ENCODE data around the gene ZNF600. TPM values are rescaled to one million over a fixed set of nuclear protein-coding genes. Genes with fewer than 3 reads are reported as not detected.

Gene ZNF600
- total and polyA plus RNA-seq, 9 of the 15 experiments (the other 6 are each of a cell fraction or from before 2014, with no cell fraction given), result 5.7 to 21.5 (median 17.6) TPM

GRCh38 chr19:52748336-52748950, 38.1 kb downstream of the ZNF600 start:
- no peaks in the 10 kb centered on the region for H3K9me1 ChIP-seq (ENCODE audit: control insufficient read depth, insufficient read depth, low read length)
- no peaks in the 10 kb centered on the region for H4K20me1 ChIP-seq (replicated peaks; ENCODE audit: control insufficient read depth, insufficient read depth, low read length)
- H3K36me3 ChIP-seq (ENCODE audit: control insufficient read depth, insufficient read depth, low read length), result no peaks in the 10 kb centered on the region
- H3K4me2 ChIP-seq (ENCODE audit: insufficient read depth, low read length), result no peak overlapping the region
- ChIA-PET CTCF (ENCODE audit: low intra/inter-chr PET ratio) (no interaction called here), POLR2A (interaction anchor here (0.6 kb wide), 1 partner anchor 283 kb away, joined by 3 read pairs; no protein-coding TSS in a partner anchor)
- H3K4me1 ChIP-seq (replicated peaks in 1 of 2; ENCODE audit: control insufficient read depth in 2 of 2, insufficient read depth in 2 of 2, low read length in 2 of 2), result peaks cover 0 to 3% of the 10 kb centered on the region in 2 experiments; a peak in 3 of 5 replicates
- TF ChIP-seq RBM25 (IDR thresholded peaks at IDR 0.05; ENCODE audit: low read depth, low read length, severe bottlenecking), result no peak
- peak in 1 of 2 experiments; percentile 64; a peak in 3 of 4 replicates for TF ChIP-seq RAD21 (CRISPR knock-in tag; conservative IDR thresholded peaks at IDR 0.05 in 1 of 2, IDR thresholded peaks at IDR 0.05 in 1 of 2)
- TF ChIP-seq, protein P1, sequence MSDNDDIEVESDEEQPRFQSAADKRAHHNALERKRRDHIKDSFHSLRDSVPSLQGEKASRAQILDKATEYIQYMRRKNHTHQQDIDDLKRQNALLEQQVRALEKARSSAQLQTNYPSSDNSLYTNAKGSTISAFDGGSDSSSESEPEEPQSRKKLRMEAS (CRISPR knock-in tag; IDR thresholded peaks at IDR 0.05), result no peak
- no peak for TF ChIP-seq NFE2L1 (tag; IDR thresholded peaks at IDR 0.05; ENCODE audit: borderline replicate concordance, low read depth)
- 0 out of 2 replicates have a peak, but pooled peaks have one; percentile 25 for TF ChIP-seq SMC3 (conservative IDR thresholded peaks at IDR 0.05; ENCODE audit: insufficient read depth, low read depth, low read length)
- TF ChIP-seq, protein P2, sequence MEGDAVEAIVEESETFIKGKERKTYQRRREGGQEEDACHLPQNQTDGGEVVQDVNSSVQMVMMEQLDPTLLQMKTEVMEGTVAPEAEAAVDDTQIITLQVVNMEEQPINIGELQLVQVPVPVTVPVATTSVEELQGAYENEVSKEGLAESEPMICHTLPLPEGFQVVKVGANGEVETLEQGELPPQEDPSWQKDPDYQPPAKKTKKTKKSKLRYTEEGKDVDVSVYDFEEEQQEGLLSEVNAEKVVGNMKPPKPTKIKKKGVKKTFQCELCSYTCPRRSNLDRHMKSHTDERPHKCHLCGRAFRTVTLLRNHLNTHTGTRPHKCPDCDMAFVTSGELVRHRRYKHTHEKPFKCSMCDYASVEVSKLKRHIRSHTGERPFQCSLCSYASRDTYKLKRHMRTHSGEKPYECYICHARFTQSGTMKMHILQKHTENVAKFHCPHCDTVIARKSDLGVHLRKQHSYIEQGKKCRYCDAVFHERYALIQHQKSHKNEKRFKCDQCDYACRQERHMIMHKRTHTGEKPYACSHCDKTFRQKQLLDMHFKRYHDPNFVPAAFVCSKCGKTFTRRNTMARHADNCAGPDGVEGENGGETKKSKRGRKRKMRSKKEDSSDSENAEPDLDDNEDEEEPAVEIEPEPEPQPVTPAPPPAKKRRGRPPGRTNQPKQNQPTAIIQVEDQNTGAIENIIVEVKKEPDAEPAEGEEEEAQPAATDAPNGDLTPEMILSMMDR (IDR thresholded peaks at IDR 0.05 in 2 of 3, conservative IDR thresholded peaks at IDR 0.05 in 1 of 3; ENCODE audit: insufficient read depth in 2 of 3, low read depth in 1 of 3, low read length in 3 of 3), result peak; percentile 38 to 53 (median 39); a peak in 3 of 6 replicates
- peak; percentile 33; the same call in 1 of the 2 replicates for TF ChIP-seq REST (IDR thresholded peaks at IDR 0.05; ENCODE audit: borderline replicate concordance)
- TF ChIP-seq REST (CRISPR knock-in tag; IDR thresholded peaks at IDR 0.05; ENCODE audit: low read depth), result no peak
- BruUV-seq (replicated peaks), result no TSS peak
- WGBS (ENCODE audit: insufficient coverage, low coverage, missing lambda C conversion rate), result 29% methylated on average over 8 of the region's 8 CpGs
- FAIRE-seq, result no peak
- peak; percentile 36; the same call in 1 of the 3 replicates for ATAC-seq
- H3K27ac ChIP-seq (ENCODE audit: extremely low read depth, low read depth, low read length), result no peak overlapping the region
- DNase-seq (ENCODE audit: extremely low read depth in 1 of 4, low spot score in 3 of 4), result peak in 2 of 4 experiments; percentile 10 to 56
- H3K4me3 ChIP-seq, result no peak overlapping the region
- intact Hi-C loops (cut with micrococcal nuclease) (loop anchor here (2.0 kb wide), 1 partner anchor 500 kb away; no protein-coding TSS in a partner anchor), in situ Hi-C loops (cut with MboI) (no loop called here)
- peaks cover 3% of the 10 kb centered on the region for H3K9me3 ChIP-seq (replicated peaks; ENCODE audit: control insufficient read depth, insufficient read depth, low read depth, low read length)
- no peaks in the 10 kb centered on the region for H3K27me3 ChIP-seq (ENCODE audit: control insufficient read depth in 2 of 2, insufficient read depth in 2 of 2, low read length in 2 of 2)
- no peak overlapping the region for H2AFZ ChIP-seq (ENCODE audit: low read depth, low read length)
- no peak overlapping the region for H3K9ac ChIP-seq (ENCODE audit: insufficient read depth in 1 of 2, low read depth in 2 of 2, low read length in 2 of 2)
- H3K79me2 ChIP-seq (ENCODE audit: control insufficient read depth, insufficient read depth, low read length), result no peaks in the 10 kb centered on the region
